GM03348 (cell line): ENCODE data around the gene CMYA5.
A peak's percentile ranks its signal among the peaks of the same experiment; 100 is the strongest.

ENCODE experiments used
- DNase-seq: peaks from one replicate; pipeline ENCODE4 v3.0.0; 2012; ENCODE audit warnings: low spot score

CMYA5 gene

GRCh38 chr5:79834754-79835714 is 145.4 kb downstream of the CMYA5 start:
- no peak for DNase-seq

- no peak for DNase-seq
Measured at GRCh38 chr5:79837761-79838551, 148.3 kb downstream of the CMYA5 start.

GRCh38 chr5:79840084-79840990 is 150.7 kb downstream of the CMYA5 start:
- DNase-seq, result no peak

GRCh38 chr5:79841172-79841571 is 151.5 kb downstream of the CMYA5 start:
- DNase-seq, result no peak

GRCh38 chr5:79842006-79842881 is 152.6 kb downstream of the CMYA5 start:
- DNase-seq, result no peak

- DNase-seq, result no peak
Measured at GRCh38 chr5:79842991-79843390, 153.4 kb downstream of the CMYA5 start.

- DNase-seq, result no peak
Measured at GRCh38 chr5:79843450-79844388, 154.1 kb downstream of the CMYA5 start.

GRCh38 chr5:79844571-79844970 is 154.9 kb downstream of the CMYA5 start:
- DNase-seq, result no peak

- DNase-seq, result peak; percentile 79
Measured at GRCh38 chr5:79845448-79846197, 156.0 kb downstream of the CMYA5 start.

- DNase-seq, result no peak
Measured at GRCh38 chr5:79846198-79846521, 156.5 kb downstream of the CMYA5 start.

- DNase-seq, result no peak
Measured at GRCh38 chr5:79847561-79847960, 157.9 kb downstream of the CMYA5 start.

- no peak for DNase-seq
Measured at GRCh38 chr5:79849061-79849460, 159.4 kb downstream of the CMYA5 start.
